Activated gamma-delta T cell (primary cell): ENCODE data around the gene SUGCT.

Source experiments
- DNase-seq: peaks from one replicate; lab custom pipeline; 2025; lab: John Stamatoyannopoulos, UW

The SUGCT gene

DNA sequence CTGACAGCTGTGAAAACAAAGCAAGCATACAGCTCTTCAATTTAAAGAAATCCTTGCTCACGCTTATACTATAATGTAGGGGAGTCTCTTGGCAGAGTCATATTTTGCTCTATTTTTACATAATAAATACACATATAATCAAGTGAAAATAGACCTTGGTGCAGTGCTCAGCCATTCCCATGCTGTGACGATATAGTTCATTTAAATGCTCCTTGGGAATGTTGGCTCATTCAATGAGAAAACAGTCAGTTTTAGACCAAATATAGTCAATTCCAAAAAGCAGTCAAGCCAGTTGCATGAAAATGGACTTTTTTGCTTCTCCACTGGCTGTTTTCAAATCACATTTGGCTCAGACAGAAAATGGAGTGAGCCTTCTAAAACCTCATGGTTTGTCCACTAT, 587.4 kb downstream of the SUGCT start:
- no peak for DNase-seq

DNA sequence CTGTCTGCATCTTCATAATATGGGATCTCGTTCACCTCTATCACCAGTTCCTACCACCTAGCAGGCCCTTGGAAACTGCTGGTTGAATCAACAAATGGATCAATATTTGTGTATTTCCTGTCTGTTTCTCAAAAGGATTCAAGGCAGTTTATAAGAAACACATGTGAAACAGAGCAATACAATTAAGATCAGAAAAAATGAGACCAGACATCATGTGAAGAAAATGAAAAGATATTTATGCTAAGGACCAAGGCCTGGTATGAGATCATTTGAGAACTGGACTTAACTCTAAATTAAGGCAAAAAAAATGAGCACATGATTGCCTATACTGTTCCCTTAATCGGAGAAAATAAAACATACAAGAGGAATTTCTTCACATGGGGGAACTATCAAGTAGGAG, 589.0 kb downstream of the SUGCT start:
- no peak for DNase-seq

DNA sequence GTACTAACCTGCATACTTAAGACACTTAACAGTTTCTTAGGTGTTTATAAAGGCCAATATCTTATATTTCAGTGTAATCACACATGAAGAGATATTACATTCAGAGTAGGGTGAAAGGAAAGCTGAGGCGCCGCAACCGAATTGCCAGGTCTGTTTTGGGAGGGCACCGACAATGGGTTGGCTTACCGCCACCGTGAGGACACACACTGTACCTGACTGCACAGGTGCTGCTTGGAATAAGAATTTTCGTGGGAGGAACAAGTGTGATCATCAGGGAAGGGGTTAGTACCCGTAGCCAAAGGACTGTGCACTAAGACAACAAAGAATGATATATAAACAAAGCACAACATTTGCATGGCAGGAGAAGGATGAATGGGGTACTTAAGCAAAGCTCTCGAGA, 591.8 kb downstream of the SUGCT start:
- no peak for DNase-seq

DNA sequence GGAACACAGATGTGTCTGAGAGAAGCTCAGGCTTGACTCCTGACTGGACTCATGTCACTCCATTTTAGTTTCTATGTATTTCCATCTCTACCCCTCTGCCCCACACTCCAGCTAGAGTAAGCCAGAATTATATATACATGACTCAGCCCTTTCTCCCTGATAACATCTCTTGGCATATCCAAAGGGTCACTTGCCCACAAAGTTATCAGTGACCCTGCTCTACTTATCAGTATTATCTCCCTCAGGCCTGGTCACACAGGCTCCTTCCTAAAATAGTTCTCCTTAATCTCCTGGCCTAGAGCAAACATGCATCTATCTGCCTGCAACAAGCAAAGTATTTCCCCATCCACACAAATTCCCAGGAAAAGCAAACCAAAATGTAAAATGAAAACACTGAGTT, 598.3 kb downstream of the SUGCT start:
- no peak for DNase-seq

DNA sequence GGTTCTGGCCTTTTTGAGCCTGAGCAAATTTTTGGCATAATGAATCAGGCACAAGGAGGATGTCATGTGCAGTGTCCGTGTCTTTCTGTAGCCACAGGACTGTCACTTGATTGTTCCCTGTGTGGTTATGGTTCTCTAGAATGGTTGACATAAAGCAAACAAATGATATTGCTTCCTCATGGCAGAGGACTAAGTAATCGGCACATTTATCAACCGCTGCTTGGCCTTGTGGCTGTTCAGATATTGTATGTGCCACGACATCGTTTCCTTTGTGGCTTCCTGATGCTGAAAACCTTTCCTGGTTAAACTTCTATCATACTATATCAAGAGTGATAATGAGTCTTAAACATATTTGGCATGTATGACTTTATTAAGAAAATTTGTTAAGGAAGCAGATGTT, 598.8 kb downstream of the SUGCT start:
- DNase-seq, result no peak

DNA sequence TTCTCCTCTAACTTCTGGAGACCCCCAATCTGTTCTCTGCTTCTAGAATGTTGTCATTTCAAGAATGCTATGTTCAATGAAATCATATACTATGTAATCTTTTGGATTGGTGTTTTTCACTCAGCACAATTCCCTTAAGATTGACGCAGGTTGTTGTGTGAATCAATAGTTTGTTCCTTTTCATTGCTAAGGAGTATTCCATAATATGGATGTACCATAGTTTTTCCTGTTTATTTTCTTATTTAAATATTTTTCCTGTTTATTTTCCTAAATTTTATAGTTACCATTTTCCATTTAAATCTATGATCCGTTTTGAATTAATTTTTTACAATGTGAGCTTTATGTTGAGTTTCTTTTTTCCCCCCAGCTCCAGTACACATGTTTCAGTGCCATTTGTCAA, 604.5 kb downstream of the SUGCT start:
- DNase-seq, result no peak

DNA sequence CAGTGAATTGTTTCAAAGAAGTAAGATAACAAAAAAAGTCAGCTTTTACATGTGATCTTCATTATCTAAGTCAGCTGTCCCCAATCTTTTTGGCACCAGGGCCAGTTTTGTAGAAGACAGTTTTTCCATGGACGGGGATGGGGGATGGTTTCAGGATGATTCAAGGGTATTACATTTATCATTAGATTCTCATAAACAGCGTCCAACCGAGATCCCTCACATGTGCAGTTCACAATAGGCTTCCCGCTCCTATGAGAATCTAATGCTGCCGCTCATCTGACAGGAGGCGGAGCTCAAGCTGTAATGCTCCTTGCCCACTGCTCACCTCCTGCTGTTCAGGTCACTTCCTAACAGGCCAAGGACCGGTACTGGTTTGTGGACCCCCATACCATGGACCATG, 607.5 kb downstream of the SUGCT start:
- DNase-seq, result no peak

DNA sequence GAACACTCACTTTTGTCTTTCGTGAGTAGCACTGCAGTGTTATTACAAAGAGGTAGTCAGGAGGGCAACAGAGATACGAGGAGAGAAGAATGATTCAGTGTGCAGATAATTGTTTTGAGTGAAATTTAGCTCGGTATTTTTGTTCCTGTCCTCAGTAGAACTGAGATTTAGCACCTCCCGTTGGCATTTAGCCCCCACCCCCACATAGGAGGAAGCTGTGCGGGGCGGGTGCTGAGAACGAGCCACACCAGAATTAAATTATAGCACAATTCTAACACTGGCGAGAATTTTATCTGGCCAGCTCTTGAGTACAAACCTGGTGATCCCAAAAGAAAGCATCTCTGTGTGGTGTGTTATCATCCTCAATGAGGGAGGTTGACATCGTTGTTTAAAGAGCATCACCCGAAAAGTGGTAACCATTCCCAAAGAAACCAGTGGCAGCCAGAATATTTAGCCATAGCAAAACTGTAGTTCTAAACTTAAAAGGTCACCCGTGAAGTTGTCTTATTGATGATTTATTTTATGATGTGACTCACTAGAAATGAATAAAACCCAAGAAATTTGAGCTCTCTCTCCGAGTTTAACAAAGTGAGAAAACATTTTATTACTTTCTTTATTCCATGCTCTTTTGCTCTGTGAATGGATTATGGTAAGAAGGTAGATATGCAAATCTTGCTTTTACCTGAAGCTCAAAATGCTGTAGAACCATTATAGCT, 612.2 kb downstream of the SUGCT start:
- DNase-seq, result no peak

DNA sequence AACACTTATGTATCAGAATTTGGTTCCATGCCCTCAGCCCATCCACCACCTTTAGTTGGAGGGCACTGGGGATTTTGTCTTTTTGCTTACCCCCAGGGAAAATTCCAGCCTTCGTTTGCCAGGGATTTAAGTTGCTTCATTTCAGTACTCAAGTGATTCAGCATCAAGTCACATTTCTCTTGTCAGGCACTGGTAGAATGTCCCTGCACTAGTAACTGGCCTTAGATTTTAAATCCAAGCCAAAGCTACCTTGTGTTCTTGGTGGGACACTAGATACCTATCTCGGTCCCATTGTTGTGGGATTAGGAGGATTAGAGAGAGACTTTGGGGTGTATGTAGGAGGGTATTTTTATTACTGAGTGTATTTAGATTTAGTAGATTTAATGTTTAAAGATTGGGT, 613.1 kb downstream of the SUGCT start:
- no peak for DNase-seq

DNA sequence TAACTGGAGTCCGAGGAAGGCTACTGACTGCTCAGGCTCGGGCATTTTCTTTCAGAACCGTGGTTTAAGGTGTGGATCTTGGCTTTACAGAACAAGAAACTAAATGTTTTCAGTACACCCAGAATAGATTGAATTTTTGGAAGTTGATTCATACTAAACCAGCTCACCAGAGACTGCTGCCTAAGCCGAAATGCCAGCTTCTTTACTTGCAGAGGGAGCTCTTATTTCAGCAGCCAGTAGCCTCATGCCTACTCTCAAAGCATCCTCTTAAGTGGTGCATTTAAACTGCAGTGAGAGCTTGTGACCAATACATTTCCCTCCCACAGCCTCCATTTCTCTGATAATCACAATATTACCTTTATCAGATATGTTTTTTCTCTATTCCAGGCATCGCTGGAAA, 615.1 kb downstream of the SUGCT start:
- DNase-seq, result no peak

DNA sequence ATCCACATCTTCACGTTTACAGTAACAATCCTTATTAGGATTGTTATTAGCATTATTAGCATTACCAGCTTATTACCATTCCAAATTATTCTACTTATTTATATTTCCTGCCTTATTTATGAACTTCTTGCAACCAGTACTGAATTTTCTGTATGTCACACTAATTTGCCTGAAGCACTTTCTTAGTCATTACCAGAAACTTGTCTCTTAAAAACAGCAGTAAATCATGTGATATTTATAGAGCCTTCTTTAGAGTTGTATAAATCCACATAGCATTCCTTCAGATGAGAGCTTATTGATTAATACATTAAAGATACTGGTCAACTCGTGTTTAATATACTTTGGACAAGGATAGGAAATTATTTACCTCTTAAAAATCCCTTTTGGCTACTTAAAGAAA, 618.6 kb downstream of the SUGCT start:
- DNase-seq, result no peak

DNA sequence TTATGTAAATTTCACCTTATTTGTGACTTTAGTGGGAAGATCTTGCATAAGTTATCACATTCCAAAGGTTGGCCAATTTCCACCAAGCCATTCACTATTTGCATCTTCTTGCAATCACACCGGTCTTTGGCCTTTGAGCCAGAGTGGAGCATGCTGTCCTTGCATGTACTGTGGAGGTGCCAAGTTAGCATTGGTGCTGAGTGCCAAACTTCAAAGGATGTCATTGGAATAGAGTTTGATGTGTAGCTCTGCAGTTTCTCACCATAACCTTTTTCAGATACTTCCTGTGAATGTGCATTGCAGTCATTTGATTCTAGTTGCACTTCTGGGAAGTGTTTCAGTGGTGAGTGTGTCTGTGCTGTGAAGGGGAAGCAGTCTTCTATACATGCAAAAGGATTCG, 620.6 kb downstream of the SUGCT start:
- no peak for DNase-seq

DNA sequence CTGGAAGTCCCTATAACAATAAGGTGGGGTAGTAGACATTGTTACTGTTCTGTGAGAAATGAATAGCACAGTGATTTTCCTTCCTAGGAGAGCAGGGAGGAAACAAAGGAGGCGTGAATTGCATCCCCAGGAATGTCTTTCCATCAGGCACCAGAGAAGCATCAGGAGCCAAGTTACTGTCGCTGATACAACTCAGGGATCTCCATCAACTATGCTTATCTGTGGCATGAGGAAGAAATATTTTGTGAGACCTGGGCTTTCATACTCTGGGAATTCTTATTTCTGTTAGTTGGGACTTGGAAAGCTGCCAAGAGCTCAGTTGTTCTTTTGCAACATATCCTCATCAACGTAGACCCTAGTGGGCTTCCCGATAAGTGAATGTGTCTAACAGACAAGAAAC, 622.3 kb downstream of the SUGCT start:
- no peak for DNase-seq

DNA sequence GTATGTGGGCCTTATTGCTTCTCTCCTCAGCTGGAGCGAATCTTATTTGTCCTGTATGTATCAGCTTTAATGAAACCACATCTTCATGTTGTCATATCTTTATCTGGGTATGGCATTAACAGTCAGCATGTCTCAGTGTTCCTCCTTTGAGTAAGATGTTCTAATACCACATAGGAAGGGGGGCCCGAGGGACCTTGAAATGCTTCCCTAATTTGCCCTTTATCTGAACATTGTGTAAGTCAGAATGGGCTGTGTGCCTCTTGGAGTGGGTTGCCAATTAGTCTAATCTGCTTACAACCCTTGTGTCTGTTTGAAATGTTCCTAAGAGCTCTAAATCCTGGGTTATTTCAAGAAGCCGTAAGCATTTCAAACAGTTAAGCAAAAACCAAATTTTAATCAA, 623.8 kb downstream of the SUGCT start:
- DNase-seq, result no peak

DNA sequence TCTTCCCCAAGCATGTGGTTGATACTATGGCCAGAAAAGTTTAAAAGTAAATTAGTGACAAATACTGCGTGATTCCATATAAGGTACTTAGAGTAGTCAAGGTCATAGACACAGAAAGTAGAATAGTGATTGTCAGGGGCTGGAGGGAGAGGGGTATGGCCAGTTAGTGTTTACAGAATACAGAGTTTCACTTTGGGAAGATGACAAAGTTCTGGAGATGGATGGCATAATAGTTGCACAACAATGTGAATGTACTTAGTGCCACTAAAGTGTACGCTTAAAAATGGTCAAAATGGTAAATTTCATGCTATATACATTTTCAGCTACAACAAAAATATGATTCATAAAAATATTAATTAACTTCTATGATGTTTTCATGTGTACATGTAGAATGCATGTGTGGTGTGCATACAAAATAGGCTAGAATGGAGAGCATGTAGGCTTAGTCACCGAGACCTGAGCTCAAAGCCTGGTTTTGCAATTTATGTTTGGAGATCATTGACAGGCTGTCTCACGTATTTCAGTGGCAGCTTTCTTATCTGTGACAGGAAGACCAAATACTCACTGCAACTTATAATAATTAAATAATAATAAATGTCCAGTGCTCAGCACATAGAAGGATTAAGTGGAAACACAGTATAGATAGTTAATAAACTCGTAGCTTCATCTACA, 625.6 kb downstream of the SUGCT start:
- DNase-seq, result no peak

DNA sequence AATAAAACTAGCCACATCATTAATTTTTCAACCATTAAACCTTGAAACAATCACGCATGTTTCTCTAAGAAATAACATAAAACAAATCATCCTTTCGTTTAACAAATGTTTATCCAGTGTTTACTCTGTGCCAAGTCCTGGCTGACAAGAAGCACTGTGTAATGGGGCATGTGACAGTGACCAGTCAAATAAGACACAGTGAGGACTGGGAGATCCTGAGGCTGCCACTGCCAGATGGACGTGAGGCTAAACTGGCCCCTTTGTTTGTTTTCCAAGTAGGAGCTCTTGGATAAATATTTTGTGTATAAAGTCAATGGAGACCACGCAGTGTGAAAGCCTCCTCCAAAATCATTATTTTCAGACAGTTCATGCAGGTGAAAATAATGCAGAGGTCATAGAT, 626.2 kb downstream of the SUGCT start:
- no peak for DNase-seq

DNA sequence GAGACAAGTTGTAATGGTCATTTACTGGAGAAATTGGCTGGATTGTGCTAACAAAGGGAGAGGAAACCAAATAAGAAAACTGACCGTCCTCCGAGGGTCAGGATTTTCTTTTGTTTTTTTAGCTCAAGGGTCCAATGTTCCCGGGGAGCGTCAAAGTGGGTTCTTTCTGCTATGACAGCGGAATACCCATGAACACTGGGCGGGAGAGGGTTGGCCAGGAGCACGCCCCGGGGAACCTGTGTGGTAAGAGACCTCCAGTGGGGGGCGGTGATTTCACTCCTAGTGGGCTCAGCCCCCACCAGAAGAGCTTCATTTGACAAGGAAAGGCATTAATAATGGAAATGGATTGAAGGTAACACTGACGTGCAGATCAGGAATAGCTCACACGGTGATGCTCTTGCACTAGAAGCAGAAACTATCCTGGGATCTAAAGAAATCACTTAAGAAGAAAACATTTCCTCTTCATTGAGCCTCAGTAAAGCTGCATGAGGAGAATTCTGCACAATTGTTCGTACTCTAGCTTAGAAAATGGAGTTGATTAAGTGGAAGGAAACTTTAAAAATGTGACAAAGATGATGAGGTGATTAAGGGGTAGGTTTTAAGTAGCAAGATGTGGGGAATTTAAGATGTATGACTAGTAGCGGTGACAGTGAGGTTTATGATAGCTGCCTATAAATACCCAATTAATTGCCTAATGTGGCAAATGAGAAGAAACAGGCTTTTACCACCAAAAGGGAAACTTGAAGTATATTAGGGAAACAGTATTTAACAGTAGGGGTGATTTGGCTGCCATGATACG, 627.2 kb downstream of the SUGCT start:
- no peak for DNase-seq

DNA sequence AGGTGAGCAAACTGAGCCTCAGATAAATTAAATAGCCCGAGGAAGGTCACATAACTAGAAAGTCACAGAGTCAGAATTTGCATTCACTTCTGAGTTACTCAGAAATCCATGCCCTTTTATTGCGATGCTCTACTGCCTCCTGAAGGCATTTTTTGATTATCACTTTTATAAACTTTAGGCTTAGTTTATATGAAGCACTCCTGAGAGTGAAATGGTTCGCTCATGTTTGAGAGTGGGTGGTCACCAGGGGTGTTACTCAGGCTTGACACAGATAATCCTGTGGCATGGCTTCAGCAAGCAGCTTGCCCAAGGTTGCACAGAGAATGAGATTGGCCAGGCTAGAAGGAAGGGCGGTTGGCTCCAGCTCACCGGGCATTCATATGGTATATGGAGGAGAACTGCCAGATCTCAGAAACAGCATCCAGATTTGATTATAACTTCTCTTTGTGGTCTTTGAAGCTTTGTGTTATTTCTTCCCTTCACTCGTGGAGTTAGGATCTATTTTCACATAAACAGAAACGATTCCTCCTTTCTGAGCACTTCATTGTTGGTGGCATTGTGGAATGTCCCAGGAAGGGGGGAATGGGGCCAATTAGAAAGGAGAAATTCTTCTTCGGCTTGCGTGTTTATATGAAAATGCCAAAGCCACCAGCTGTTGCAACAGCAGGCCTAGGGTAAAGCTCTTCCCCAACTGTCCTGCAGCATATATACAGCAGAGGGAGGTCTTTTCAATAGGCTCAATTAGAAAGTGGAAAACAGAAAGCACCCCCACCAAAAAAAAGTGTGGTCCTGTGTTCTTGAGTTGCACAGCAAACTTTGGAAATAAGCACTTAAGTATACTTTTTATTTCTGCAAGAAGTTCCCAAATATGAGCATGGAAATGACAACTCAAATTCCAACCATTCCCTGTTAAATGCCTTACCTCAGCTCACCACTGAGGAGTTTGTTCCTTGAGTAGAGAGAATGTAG, 628.8 kb downstream of the SUGCT start:
- DNase-seq, result no peak

DNA sequence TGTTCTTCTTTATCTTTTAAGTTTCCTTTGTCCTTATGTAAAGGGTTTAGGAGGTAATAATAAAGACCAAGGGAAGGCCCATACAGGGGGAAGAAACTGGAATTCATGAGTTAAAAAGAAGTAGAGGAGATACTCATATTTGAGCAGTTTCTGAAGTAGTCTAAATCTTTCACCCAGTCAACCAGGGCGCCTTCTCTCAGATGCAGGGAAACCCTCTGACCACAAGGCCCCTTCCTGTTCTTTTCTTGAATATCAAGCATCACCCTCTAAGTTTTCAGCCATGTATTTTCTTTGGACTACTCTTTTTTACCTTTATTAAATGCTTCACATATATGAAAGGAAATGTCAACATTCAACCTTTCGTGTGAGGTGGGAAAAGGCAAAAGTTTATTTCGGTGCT, 630.8 kb downstream of the SUGCT start:
- no peak for DNase-seq

DNA sequence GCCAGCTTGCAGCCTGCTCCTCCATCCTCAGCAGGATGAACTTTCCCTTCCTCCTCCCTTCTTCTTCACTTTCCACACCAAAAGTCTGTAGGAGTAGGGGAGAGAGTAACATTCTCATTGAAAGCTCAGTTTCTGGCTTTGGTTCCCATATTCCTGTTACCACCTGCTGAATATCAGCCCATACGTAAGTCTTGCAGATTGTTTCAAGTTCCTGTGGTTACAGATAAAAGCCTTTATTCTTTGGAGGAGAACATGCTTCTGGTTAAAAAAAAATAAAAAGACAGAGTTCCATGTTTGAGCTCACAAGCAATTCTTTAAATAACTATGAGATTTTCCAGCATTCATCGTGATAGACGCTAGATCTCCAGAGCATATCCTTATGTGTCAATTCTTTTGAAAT, 637.3 kb downstream of the SUGCT start:
- DNase-seq, result no peak

DNA sequence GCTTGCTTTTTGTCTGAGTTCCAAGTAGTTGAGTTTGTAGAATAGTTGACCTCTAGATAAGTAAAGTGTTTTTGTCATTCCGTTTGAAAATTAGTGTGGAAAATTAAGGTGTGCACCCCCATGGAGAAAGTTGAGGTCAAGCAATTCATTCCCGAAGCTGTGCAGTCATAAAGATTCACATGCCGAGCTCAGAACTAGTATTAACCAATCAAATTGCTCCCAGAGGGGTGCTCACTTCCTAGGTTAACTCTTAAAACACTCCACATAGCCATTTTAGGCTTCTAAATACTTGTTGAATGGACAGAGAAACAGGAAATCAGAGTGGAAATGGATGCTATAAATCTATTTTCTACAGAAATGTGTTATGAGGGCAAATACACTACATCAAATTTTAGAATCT, 638.9 kb downstream of the SUGCT start:
- DNase-seq, result no peak

DNA sequence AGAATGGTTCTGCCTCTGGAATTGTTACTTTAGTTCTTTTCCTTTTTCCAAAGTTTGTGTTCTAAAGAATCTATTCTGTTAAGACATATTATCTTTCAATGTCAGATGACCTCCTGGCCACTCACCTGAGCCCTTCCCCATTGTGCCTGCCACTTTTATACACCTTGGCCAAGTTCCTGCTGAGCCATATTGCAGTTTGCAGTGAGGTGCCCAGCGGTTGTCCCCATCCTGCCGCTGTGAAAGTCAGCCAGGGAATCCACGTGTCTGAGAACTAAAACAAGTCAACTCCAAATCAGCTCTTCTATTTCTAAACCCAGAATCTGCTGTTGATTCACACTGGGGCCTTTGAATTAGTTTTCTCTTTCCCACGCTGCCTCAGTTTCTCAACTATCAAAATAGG, 641.1 kb downstream of the SUGCT start:
- no peak for DNase-seq
